Panc1 (cell line): ENCODE results near the gene KANK4.

Experiments used
- POLR2AphosphoS5 ChIP-seq: IDR thresholded peaks from 2 replicates; pipeline ENCODE4 v1.6.1; 2012; ENCODE audit warnings: mild to moderate bottlenecking, low read depth, low read length, moderate library complexity
- SIN3A ChIP-seq: IDR thresholded peaks from 2 replicates; pipeline ENCODE4 v1.6.1; 2012; ENCODE audit warnings: low read depth, mild to moderate bottlenecking, low read length, moderate library complexity, borderline replicate concordance; ENCODE audit not compliant: insufficient read depth
- TCF7L2 ChIP-seq: IDR thresholded peaks from 2 replicates; pipeline ENCODE4 v1.6.1; 2011; ENCODE audit warnings: mild to moderate bottlenecking, low read depth, low read length, inconsistent platforms
- TF ChIP-seq, protein P1 (sequence below), 2 experiments: IDR thresholded peaks; 2 replicates each; pipeline ENCODE4 v1.6.1; 2011 to 2012; ENCODE audit warnings: low read depth in 2 of 2, control low read depth in 1 of 2, low read length in 1 of 2, mild to moderate bottlenecking in 1 of 2, moderate library complexity in 1 of 2; ENCODE audit not compliant: insufficient read depth in 1 of 2
- TF ChIP-seq, protein P2 (sequence below): fragments of 450-650 bp; IDR thresholded peaks from 2 replicates; pipeline ENCODE4 v1.5.1; 2017; ENCODE audit warnings: mild to moderate bottlenecking

DNA sequence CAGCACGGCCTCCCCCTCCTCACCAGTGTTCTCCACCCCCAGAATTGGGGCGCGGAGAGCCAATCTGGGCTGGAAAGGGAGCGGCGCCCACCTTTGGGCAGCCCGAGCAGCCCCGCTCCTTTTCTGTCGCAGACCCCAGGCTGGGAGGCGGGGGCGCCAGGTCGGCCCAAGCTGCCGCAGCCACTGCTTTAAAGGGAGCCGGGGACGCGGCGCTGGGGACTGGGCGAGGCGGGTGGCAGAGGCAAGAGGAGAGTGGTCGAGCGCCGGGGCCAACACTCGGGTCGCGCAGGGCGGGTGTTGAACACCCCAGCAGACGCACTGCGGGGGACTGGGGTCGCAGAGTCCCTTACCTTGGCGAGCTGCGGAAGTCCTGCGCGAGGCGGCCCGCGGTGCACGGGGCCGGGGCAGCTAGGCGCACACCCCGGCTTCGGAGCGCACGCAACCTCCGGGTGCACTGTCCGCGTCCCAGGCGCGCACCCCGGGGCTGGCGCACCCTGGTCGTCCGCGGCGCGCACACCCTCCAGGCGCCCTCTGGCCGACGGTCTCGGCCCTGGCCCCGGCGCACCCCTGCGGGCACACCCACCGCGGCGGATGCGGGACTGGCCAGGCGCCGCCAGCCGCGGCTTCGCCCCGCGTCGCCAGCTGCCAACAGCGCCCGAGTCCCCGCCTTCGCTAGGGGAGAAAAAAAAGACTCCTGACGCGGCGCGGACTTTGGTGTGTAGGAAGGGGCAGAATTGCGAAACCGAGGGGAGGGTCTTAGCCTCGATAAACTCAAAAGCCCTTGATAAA is at the start of gene KANK4:
- TF ChIP-seq, protein P1, sequence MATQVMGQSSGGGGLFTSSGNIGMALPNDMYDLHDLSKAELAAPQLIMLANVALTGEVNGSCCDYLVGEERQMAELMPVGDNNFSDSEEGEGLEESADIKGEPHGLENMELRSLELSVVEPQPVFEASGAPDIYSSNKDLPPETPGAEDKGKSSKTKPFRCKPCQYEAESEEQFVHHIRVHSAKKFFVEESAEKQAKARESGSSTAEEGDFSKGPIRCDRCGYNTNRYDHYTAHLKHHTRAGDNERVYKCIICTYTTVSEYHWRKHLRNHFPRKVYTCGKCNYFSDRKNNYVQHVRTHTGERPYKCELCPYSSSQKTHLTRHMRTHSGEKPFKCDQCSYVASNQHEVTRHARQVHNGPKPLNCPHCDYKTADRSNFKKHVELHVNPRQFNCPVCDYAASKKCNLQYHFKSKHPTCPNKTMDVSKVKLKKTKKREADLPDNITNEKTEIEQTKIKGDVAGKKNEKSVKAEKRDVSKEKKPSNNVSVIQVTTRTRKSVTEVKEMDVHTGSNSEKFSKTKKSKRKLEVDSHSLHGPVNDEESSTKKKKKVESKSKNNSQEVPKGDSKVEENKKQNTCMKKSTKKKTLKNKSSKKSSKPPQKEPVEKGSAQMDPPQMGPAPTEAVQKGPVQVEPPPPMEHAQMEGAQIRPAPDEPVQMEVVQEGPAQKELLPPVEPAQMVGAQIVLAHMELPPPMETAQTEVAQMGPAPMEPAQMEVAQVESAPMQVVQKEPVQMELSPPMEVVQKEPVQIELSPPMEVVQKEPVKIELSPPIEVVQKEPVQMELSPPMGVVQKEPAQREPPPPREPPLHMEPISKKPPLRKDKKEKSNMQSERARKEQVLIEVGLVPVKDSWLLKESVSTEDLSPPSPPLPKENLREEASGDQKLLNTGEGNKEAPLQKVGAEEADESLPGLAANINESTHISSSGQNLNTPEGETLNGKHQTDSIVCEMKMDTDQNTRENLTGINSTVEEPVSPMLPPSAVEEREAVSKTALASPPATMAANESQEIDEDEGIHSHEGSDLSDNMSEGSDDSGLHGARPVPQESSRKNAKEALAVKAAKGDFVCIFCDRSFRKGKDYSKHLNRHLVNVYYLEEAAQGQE (IDR thresholded peaks at IDR 0.05; ENCODE audit: insufficient read depth in 1 of 2, low read depth in 2 of 2, low read length in 1 of 2): no peak
- TF ChIP-seq, protein P2, sequence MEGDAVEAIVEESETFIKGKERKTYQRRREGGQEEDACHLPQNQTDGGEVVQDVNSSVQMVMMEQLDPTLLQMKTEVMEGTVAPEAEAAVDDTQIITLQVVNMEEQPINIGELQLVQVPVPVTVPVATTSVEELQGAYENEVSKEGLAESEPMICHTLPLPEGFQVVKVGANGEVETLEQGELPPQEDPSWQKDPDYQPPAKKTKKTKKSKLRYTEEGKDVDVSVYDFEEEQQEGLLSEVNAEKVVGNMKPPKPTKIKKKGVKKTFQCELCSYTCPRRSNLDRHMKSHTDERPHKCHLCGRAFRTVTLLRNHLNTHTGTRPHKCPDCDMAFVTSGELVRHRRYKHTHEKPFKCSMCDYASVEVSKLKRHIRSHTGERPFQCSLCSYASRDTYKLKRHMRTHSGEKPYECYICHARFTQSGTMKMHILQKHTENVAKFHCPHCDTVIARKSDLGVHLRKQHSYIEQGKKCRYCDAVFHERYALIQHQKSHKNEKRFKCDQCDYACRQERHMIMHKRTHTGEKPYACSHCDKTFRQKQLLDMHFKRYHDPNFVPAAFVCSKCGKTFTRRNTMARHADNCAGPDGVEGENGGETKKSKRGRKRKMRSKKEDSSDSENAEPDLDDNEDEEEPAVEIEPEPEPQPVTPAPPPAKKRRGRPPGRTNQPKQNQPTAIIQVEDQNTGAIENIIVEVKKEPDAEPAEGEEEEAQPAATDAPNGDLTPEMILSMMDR: no peak
- TF ChIP-seq POLR2AphosphoS5: no peak
- no peak for TF ChIP-seq TCF7L2
- no peak for TF ChIP-seq SIN3A
